ENCODE data around the gene DNAJB9.
A peak's percentile ranks its signal among the peaks of the same experiment; 100 is the strongest.
"Not testable (repeated sequence)": the region's sequence is repeated elsewhere in the genome, so short reads cannot be mapped to it uniquely, and the experiment has no call there.

DNAJB9 gene

GRCh38 chr7:108538685-108539084, 31.0 kb upstream of the DNAJB9 start:
- H3K4me3 ChIP-seq (ENCODE audit: low read length), result not testable (repeated sequence)

DNA sequence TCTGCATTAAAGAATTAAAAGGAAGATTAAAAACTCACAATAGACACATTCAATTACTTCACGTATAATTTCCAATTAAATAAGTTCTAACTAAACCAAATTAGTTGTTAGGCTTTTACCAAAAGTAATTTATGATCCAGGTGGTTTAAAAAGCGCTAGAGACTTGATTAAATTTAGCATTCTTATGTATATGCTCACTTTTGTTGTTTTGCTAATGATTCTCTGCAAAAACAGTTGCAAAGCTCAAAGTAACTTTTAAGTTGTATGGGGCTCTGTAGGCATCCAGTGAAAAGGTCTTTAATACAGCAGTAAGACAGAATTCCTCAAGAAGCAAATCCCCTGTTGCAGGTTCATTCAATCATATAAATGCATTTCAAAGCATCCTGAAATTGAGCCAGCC, 28.2 kb upstream of the DNAJB9 start:
- Histone ChIP-seq H3K9me3 (ENCODE audit: control insufficient read depth, low read length) (no peaks in the 10 kb centered on the region), H3K4me1 (ENCODE audit: control insufficient read depth, insufficient read depth, low read length) (no peaks in the 10 kb centered on the region), H3K9ac (ENCODE audit: low read length) (no peak overlapping the region), H3K4me3 (ENCODE audit: low read length) (no peak overlapping the region), H3K36me3 (ENCODE audit: control insufficient read depth, insufficient read depth, low read length) (no peaks in the 10 kb centered on the region), H3K27me3 (ENCODE audit: control insufficient read depth, insufficient read depth, low read length) (no peaks in the 10 kb centered on the region)

More at GRCh38 chr7:108538685-108539084, 31.0 kb upstream of the DNAJB9 start:
- H3K36me3 ChIP-seq (ENCODE audit: control insufficient read depth, insufficient read depth, low read length); H3K27me3 ChIP-seq (ENCODE audit: control insufficient read depth, insufficient read depth, low read length); H3K9me3 ChIP-seq (ENCODE audit: control insufficient read depth, low read length); H3K9ac ChIP-seq (ENCODE audit: low read length); H3K4me1 ChIP-seq (ENCODE audit: control insufficient read depth, insufficient read depth, low read length): not testable (repeated sequence)

GRCh38 chr7:108548141-108548896, 21.4 kb upstream of the DNAJB9 start:
- H3K4me3 ChIP-seq (ENCODE audit: low read length); H3K36me3 ChIP-seq (ENCODE audit: control insufficient read depth, insufficient read depth, low read length); H3K27me3 ChIP-seq (ENCODE audit: control insufficient read depth, insufficient read depth, low read length); H3K9me3 ChIP-seq (ENCODE audit: control insufficient read depth, low read length); H3K4me1 ChIP-seq (ENCODE audit: control insufficient read depth, insufficient read depth, low read length); H3K9ac ChIP-seq (ENCODE audit: low read length): not testable (repeated sequence)

DNA sequence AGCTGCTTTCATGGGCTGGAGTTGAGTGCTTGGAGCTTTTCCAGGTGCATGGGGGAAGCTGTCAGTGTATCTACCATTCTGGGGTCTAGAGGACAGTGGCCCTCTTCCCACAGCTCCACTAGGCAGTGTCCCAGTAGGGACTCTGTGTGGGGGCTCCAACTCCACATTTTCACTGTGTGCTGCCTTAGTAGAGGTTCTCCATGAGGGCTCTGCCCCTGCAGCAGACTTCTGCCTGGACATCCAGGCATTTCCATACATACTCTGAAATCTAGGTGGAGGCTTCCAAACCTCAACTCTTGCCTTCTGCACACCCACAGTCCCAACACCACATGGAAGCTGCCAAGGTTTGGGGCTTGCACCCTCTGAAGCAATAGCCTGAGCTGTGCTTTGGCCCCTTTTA, 13.0 kb upstream of the DNAJB9 start:
- H3K27me3 ChIP-seq (ENCODE audit: control insufficient read depth, insufficient read depth, low read length); H3K9ac ChIP-seq (ENCODE audit: low read length); H3K36me3 ChIP-seq (ENCODE audit: control insufficient read depth, insufficient read depth, low read length); H3K4me3 ChIP-seq (ENCODE audit: low read length); H3K9me3 ChIP-seq (ENCODE audit: control insufficient read depth, low read length); H3K4me1 ChIP-seq (ENCODE audit: control insufficient read depth, insufficient read depth, low read length): not testable (repeated sequence)

DNA sequence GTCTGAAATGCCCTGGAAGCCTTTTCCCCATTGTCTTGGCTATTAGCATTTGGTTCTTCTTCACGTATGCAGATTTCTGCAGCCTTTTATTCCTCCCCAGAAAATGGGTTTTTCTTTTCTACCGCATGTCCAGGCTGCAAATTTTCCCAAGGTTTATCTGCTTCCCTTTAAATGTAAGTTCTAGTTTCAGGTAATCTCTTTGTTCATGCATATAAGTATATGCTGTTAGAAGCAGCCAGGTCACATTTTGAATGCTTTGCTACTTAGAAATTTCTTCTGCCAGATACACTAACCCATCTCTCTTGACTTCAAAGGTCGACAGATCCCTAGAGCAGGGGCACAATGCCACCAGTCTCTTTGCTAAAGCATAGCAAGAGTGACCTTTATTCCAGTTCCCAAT, 12.5 kb upstream of the DNAJB9 start:
- H3K4me1 ChIP-seq (ENCODE audit: control insufficient read depth, insufficient read depth, low read length), result no peaks in the 10 kb centered on the region
- H3K9me3 ChIP-seq (ENCODE audit: control insufficient read depth, low read length), result no peaks in the 10 kb centered on the region
- no peak overlapping the region for H3K4me3 ChIP-seq (ENCODE audit: low read length)
- no peaks in the 10 kb centered on the region for H3K36me3 ChIP-seq (ENCODE audit: control insufficient read depth, insufficient read depth, low read length)
- H3K9ac ChIP-seq (ENCODE audit: low read length), result no peak overlapping the region
- H3K27me3 ChIP-seq (ENCODE audit: control insufficient read depth, insufficient read depth, low read length), result no peaks in the 10 kb centered on the region

- H3K36me3 ChIP-seq (ENCODE audit: control insufficient read depth, insufficient read depth, low read length), result no peaks in the 10 kb centered on the region
- H3K9ac ChIP-seq (ENCODE audit: low read length), result no peak overlapping the region
- H3K27me3 ChIP-seq (ENCODE audit: control insufficient read depth, insufficient read depth, low read length), result no peaks in the 10 kb centered on the region
- H3K9me3 ChIP-seq (ENCODE audit: control insufficient read depth, low read length), result no peaks in the 10 kb centered on the region
- no peak overlapping the region for H3K4me3 ChIP-seq (ENCODE audit: low read length)
- no peaks in the 10 kb centered on the region for H3K4me1 ChIP-seq (ENCODE audit: control insufficient read depth, insufficient read depth, low read length)
These were observed 12.1 kb upstream of the DNAJB9 start for GRCh38 chr7:108557617-108558016.

- Histone ChIP-seq H3K9ac (ENCODE audit: low read length) (no peak overlapping the region), H3K27me3 (ENCODE audit: control insufficient read depth, insufficient read depth, low read length) (no peaks in the 10 kb centered on the region), H3K4me1 (ENCODE audit: control insufficient read depth, insufficient read depth, low read length) (no peaks in the 10 kb centered on the region), H3K36me3 (ENCODE audit: control insufficient read depth, insufficient read depth, low read length) (no peaks in the 10 kb centered on the region), H3K4me3 (ENCODE audit: low read length) (no peak overlapping the region), H3K9me3 (ENCODE audit: control insufficient read depth, low read length) (no peaks in the 10 kb centered on the region)
These were observed 10.4 kb upstream of the DNAJB9 start for GRCh38 chr7:108559253-108559652.

DNA sequence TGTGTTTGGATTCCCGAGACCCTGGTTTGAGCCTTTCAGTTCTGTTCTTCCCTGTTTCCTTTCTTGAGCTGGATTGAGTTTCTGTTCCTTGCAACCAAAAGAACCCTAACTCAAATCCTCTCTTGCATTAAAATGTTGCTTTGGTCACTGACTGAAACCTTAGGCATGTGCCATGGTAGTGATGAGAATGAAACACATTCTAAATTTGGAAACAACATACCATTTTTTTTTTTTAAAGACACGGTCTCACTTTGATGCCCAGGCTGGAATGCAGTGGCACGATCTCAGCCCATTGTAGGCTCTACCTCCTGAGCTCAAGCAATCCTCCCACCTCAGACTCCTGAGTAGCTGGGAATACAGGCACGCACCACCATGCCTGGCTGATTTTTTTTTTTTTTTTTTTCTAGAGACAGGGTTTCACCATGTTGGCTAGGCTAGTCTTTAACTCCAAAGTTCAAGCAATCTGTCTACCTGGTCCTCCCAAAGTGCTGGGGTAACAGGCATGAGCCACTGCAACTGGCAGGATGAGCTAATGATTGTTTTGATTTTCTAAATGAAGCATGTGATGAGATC, 8.5 kb upstream of the DNAJB9 start:
- H3K9ac ChIP-seq (ENCODE audit: low read length), result no peak overlapping the region
- H3K4me3 ChIP-seq (ENCODE audit: low read length), result no peak overlapping the region
- no peaks in the 10 kb centered on the region for H3K4me1 ChIP-seq (ENCODE audit: control insufficient read depth, insufficient read depth, low read length)
- no peaks in the 10 kb centered on the region for H3K36me3 ChIP-seq (ENCODE audit: control insufficient read depth, insufficient read depth, low read length)
- no peaks in the 10 kb centered on the region for H3K27me3 ChIP-seq (ENCODE audit: control insufficient read depth, insufficient read depth, low read length)
- H3K9me3 ChIP-seq (ENCODE audit: control insufficient read depth, low read length), result no peaks in the 10 kb centered on the region

DNA sequence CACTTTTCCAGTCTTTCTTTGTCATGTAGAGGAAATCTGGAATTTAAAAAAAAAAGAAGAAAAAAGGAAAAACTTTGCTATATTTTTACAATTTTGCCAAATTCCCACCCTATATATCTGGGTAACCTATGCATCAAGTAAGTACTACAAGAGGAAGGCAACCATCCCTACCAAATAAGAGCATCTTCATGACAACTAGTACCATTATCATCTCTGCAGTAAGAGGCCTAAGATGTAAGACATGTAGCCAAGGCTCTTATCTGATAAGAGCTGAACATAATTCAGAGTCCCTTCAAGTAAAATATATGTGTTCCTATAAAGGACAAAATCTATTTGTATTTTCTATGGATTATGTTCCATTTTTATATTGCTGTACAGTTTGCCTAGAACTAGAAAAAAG, 3.7 kb upstream of the DNAJB9 start:
- Histone ChIP-seq H3K4me3 (ENCODE audit: low read length) (no peak overlapping the region), H3K9ac (ENCODE audit: low read length) (no peak overlapping the region), H3K27me3 (ENCODE audit: control insufficient read depth, insufficient read depth, low read length) (no peaks in the 10 kb centered on the region), H3K9me3 (ENCODE audit: control insufficient read depth, low read length) (no peaks in the 10 kb centered on the region), H3K4me1 (ENCODE audit: control insufficient read depth, insufficient read depth, low read length) (peaks cover 7% of the 10 kb centered on the region), H3K36me3 (ENCODE audit: control insufficient read depth, insufficient read depth, low read length) (no peaks in the 10 kb centered on the region)

GRCh38 chr7:108568801-108569380, 783 bp upstream of the DNAJB9 start:
- peaks cover 7% of the 10 kb centered on the region for H3K4me1 ChIP-seq (ENCODE audit: control insufficient read depth, insufficient read depth, low read length)

DNA sequence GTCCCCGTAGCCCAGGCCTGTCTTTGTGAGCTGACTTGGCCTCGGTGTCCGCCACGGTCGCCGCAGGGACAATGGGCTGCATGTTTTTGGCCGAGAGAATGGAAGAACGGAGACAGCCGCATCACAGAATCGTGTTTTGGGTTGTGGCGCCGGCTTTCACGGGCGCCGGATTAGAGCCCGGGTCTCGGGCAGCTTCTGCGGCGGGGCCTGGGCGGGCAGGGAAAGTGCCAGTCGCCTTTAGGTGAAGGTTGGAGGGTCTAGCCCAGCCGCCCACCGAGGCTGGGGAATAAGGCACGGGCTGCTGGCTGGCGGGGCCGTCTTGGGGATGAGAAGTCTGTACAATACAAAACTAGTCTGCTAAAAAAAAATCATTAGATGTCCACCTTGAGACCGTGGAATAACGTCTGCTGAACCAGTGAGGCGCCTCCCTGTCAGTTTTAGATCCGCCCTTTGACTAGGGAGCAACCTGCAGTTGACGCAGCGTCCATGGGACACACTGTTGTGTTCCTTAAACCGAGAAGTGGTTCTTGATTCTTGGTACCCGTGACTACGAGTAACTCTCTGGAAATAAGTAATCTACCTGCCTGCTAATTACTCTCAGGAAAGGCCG, 577 bp downstream of the DNAJB9 start:
- Histone ChIP-seq H3K27me3 (ENCODE audit: control insufficient read depth, insufficient read depth, low read length) (no peaks in the 10 kb centered on the region), H3K4me1 (ENCODE audit: control insufficient read depth, insufficient read depth, low read length) (peaks cover 7% of the 10 kb centered on the region), H3K4me3 (ENCODE audit: low read length) (peak overlapping the region; percentile 57), H3K9me3 (ENCODE audit: control insufficient read depth, low read length) (no peaks in the 10 kb centered on the region), H3K9ac (ENCODE audit: low read length) (peak overlapping the region; percentile 78), H3K36me3 (ENCODE audit: control insufficient read depth, insufficient read depth, low read length) (no peaks in the 10 kb centered on the region)

More at GRCh38 chr7:108568801-108569380, 783 bp upstream of the DNAJB9 start:
- H3K4me3 ChIP-seq (ENCODE audit: low read length), result peak overlapping the region; percentile 57
- no peaks in the 10 kb centered on the region for H3K9me3 ChIP-seq (ENCODE audit: control insufficient read depth, low read length)
- peak overlapping the region; percentile 97 for H3K9ac ChIP-seq (ENCODE audit: low read length)
- no peaks in the 10 kb centered on the region for H3K27me3 ChIP-seq (ENCODE audit: control insufficient read depth, insufficient read depth, low read length)
- H3K36me3 ChIP-seq (ENCODE audit: control insufficient read depth, insufficient read depth, low read length), result no peaks in the 10 kb centered on the region

DNA sequence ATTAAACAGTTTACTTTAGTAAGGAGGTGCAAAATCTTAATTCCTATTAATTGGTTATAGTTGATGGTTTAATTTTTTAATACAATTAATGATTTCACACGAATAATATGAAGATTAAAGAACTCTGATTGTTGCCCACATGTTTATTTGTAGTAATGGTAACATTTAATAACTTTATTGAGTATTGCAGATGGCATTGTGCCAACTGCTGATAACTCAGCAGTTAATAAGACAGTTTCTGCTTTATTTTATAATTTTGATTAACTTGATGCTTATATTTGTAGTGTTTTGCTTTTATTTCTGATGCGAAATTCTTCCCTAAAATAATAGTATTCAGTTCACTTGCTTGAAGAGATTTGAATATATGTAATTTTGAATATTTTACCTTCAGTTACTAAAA, 2.8 kb downstream of the DNAJB9 start:
- no peak overlapping the region for H3K4me3 ChIP-seq (ENCODE audit: low read length)
- no peak overlapping the region for H3K9ac ChIP-seq (ENCODE audit: low read length)
- H3K27me3 ChIP-seq (ENCODE audit: control insufficient read depth, insufficient read depth, low read length), result no peaks in the 10 kb centered on the region
- H3K9me3 ChIP-seq (ENCODE audit: control insufficient read depth, low read length), result no peaks in the 10 kb centered on the region
- H3K36me3 ChIP-seq (ENCODE audit: control insufficient read depth, insufficient read depth, low read length), result no peaks in the 10 kb centered on the region
- H3K4me1 ChIP-seq (ENCODE audit: control insufficient read depth, insufficient read depth, low read length), result peaks cover 7% of the 10 kb centered on the region
